HepG2 (cell line): Measurements from ENCODE around the gene RMI2. TPM values are rescaled to one million over a fixed set of nuclear protein-coding genes. Genes with fewer than 3 reads are reported as not detected.

Experiments
- AGO1 ChIP-seq: fragments of 200-400 bp; formaldehyde crosslinking; IDR thresholded peaks from 2 replicates; pipeline ENCODE4 v1.6.1; 2017; ENCODE audit warnings: mild to moderate bottlenecking, low read depth, low read length, moderate library complexity; ENCODE audit not compliant: poor library complexity, severe bottlenecking
- FOXK2 ChIP-seq: fragments of 450-650 bp; IDR thresholded peaks from 2 replicates; pipeline ENCODE4 v1.6.1; 2016
- NFYB ChIP-seq: sonication (generic); formaldehyde crosslinking; IDR thresholded peaks from 2 replicates; pipeline ENCODE4 v1.4.0; 2020; ENCODE audit warnings: missing genetic modification reagents
- PHF20 ChIP-seq: sonication (generic); formaldehyde crosslinking; IDR thresholded peaks from 2 replicates; pipeline ENCODE4 v1.5.0; 2020; ENCODE audit warnings: mild to moderate bottlenecking, missing genetic modification reagents
- RAD51 ChIP-seq: fragments of 450-650 bp; IDR thresholded peaks from 2 replicates; pipeline ENCODE4 v1.6.1; 2016; ENCODE audit warnings: borderline replicate concordance
- RFX5 ChIP-seq: IDR thresholded peaks from 2 replicates; pipeline ENCODE4 v1.6.1; 2011; ENCODE audit warnings: low read depth, low read length, improper control_type of control experiment
- SMAD3 ChIP-seq: sonication (generic); formaldehyde crosslinking; IDR thresholded peaks from 2 replicates; pipeline ENCODE4 v1.4.0; 2020; ENCODE audit warnings: missing genetic modification reagents
- SNRNP70 ChIP-seq: fragments of 200-400 bp; formaldehyde crosslinking; IDR thresholded peaks from 2 replicates; pipeline ENCODE4 v1.6.1; 2017; ENCODE audit warnings: mild to moderate bottlenecking, low read depth, low read length, moderate library complexity
- TOE1 ChIP-seq: sonication (generic); formaldehyde crosslinking; IDR thresholded peaks from 2 replicates; pipeline ENCODE4 v1.4.0; 2020; ENCODE audit warnings: mild to moderate bottlenecking, missing genetic modification reagents
- YEATS4 ChIP-seq: sonication (generic); formaldehyde crosslinking; IDR thresholded peaks from 2 replicates; pipeline ENCODE4 v1.4.0; 2020; ENCODE audit warnings: missing genetic modification reagents, borderline replicate concordance
- ZEB1 ChIP-seq: IDR thresholded peaks from 2 replicates; pipeline ENCODE4 v1.6.1; 2012; ENCODE audit warnings: mild to moderate bottlenecking, low read depth, inconsistent platforms; ENCODE audit not compliant: insufficient replicate concordance
- ZNF10 ChIP-seq: sonication (generic); formaldehyde crosslinking; IDR thresholded peaks from 2 replicates; pipeline ENCODE4 v1.4.0; 2020; ENCODE audit warnings: mild to moderate bottlenecking, low read depth, missing genetic modification reagents, borderline replicate concordance
- ZNF224 ChIP-seq: sonication (generic); formaldehyde crosslinking; IDR thresholded peaks from 2 replicates; pipeline ENCODE4 v1.5.0; 2020; ENCODE audit warnings: mild to moderate bottlenecking, missing genetic modification reagents
- ZNF670 ChIP-seq: sonication (generic); formaldehyde crosslinking; IDR thresholded peaks from 2 replicates; pipeline ENCODE4 v1.8.0; 2022; ENCODE audit warnings: mild to moderate bottlenecking, missing genetic modification reagents, borderline replicate concordance
- ZNF850 ChIP-seq: sonication (generic); formaldehyde crosslinking; conservative IDR thresholded peaks from 2 replicates; pipeline ENCODE4 v1.9.0; 2021; ENCODE audit warnings: mild to moderate bottlenecking, missing genetic modification reagents
- polyA plus RNA-seq, 8 experiments: library from polyadenylated mRNA; depleted of rRNA in 3 of 8; stranded (reverse) in 7 of 8; unstranded in 1 of 8; fragments of >200 nt; fragmentation: Illumina TruSeq in 4 of 8; extraction: Trizol in 4 of 8; gene quantifications; 2 replicates each; pipeline versions ENCODE4 v1.2.1 to v1.2.3, GENCODE V29; 2011 to 2016; ENCODE audit warnings: low read depth in 4 of 8, missing spikeins in 1 of 8, mixed read lengths in 1 of 8; ENCODE audit not compliant: insufficient read depth in 1 of 8
- total RNA-seq, 5 experiments: library from RNA; depleted of rRNA; stranded (reverse); fragments of >200 nt; fragmentation: Illumina TruSeq; extraction: Trizol; gene quantifications; 2 replicates each; pipeline ENCODE4 v1.2.3, GENCODE V29; 2016; ENCODE audit warnings: low read depth in 1 of 5
- TF ChIP-seq, protein P1 (sequence below): sonication (generic); formaldehyde crosslinking; IDR thresholded peaks from 2 replicates; pipeline ENCODE4 v1.4.0; 2020; ENCODE audit warnings: missing genetic modification reagents
- TF ChIP-seq, protein P2 (sequence below): sonication (generic); formaldehyde crosslinking; IDR thresholded peaks from 2 replicates; pipeline ENCODE4 v1.4.0; 2020; ENCODE audit warnings: missing genetic modification reagents
- TF ChIP-seq, protein P3 (sequence below): sonication (generic); formaldehyde crosslinking; IDR thresholded peaks from 2 replicates; pipeline ENCODE4 v1.4.0; 2020; ENCODE audit warnings: low read depth, mild to moderate bottlenecking, missing genetic modification reagents
- TF ChIP-seq, protein P4 (sequence below): sonication (generic); formaldehyde crosslinking; IDR thresholded peaks from 2 replicates; pipeline ENCODE4 v1.5.1; 2020; ENCODE audit warnings: missing genetic modification reagents, mild to moderate bottlenecking, borderline replicate concordance
- TF ChIP-seq, protein P5 (sequence below): sonication (generic); formaldehyde crosslinking; IDR thresholded peaks from 2 replicates; pipeline ENCODE4 v1.5.1; 2020; ENCODE audit warnings: missing genetic modification reagents, mild to moderate bottlenecking, borderline replicate concordance

RMI2 gene
- total and polyA plus RNA-seq, 2 of the 13 experiments (the other 11 are each of a cell fraction or from before 2014, with no cell fraction given) = 24.5 to 55.7 TPM

DNA sequence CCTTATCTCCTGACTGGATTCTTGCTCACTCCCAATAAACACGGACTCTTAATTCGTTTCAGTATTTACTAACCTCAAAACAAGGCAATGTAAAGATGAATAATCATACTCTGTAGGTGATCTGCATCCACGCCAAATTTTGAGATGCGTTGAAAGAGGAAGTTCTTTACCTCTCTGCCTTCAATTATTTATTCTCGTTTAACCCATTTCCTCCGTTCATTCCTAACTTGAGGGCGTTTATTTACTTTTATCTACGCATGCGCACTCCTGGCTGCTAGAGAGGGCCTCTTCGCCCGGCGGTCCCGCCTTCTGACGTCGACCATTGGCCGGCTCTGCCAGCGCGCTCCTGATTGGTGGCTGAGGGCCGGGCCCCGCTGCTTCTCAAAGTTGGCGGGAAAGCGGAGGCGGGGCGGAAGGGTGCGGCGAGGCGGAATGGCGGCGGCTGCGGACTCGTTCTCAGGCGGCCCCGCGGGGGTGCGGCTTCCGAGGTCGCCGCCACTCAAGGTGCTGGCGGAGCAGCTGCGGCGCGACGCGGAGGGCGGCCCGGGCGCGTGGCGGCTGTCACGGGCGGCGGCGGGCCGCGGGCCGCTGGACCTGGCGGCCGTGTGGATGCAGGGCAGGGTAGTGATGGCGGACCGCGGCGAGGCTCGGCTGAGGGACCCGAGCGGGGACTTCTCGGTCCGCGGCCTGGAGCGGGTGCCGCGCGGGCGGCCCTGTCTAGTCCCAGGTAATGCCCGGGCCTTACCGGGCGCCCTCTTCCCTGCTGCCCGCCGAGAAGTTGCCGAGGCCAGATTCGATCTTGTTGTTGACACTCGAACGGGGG, at the start of gene RMI2 (continued):
- TF ChIP-seq, protein P1, sequence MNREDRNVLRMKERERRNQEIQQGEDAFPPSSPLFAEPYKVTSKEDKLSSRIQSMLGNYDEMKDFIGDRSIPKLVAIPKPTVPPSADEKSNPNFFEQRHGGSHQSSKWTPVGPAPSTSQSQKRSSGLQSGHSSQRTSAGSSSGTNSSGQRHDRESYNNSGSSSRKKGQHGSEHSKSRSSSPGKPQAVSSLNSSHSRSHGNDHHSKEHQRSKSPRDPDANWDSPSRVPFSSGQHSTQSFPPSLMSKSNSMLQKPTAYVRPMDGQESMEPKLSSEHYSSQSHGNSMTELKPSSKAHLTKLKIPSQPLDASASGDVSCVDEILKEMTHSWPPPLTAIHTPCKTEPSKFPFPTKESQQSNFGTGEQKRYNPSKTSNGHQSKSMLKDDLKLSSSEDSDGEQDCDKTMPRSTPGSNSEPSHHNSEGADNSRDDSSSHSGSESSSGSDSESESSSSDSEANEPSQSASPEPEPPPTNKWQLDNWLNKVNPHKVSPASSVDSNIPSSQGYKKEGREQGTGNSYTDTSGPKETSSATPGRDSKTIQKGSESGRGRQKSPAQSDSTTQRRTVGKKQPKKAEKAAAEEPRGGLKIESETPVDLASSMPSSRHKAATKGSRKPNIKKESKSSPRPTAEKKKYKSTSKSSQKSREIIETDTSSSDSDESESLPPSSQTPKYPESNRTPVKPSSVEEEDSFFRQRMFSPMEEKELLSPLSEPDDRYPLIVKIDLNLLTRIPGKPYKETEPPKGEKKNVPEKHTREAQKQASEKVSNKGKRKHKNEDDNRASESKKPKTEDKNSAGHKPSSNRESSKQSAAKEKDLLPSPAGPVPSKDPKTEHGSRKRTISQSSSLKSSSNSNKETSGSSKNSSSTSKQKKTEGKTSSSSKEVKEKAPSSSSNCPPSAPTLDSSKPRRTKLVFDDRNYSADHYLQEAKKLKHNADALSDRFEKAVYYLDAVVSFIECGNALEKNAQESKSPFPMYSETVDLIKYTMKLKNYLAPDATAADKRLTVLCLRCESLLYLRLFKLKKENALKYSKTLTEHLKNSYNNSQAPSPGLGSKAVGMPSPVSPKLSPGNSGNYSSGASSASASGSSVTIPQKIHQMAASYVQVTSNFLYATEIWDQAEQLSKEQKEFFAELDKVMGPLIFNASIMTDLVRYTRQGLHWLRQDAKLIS (CRISPR knock-in tag) = no peak
- TF ChIP-seq AGO1 (peak; percentile 53), TOE1 (CRISPR knock-in tag) (0 out of 2 replicates have a peak, but pooled peaks have one; percentile 9), SNRNP70 (no peak), RAD51 (no peak), PHF20 (CRISPR knock-in tag) (peak; percentile 79), ZNF224 (CRISPR knock-in tag) (no peak), FOXK2 (peak; percentile 49; the same call in 1 of the 2 replicates), ZNF670 (no peak), YEATS4 (CRISPR knock-in tag) (peak; percentile 83; the same call in 1 of the 2 replicates), ZNF10 (no peak), SMAD3 (CRISPR knock-in tag) (no peak), ZNF850 (CRISPR knock-in tag) (no peak), NFYB (CRISPR knock-in tag) (peak; percentile 99), RFX5 (no peak), ZEB1 (no peak)
- TF ChIP-seq, protein P2, sequence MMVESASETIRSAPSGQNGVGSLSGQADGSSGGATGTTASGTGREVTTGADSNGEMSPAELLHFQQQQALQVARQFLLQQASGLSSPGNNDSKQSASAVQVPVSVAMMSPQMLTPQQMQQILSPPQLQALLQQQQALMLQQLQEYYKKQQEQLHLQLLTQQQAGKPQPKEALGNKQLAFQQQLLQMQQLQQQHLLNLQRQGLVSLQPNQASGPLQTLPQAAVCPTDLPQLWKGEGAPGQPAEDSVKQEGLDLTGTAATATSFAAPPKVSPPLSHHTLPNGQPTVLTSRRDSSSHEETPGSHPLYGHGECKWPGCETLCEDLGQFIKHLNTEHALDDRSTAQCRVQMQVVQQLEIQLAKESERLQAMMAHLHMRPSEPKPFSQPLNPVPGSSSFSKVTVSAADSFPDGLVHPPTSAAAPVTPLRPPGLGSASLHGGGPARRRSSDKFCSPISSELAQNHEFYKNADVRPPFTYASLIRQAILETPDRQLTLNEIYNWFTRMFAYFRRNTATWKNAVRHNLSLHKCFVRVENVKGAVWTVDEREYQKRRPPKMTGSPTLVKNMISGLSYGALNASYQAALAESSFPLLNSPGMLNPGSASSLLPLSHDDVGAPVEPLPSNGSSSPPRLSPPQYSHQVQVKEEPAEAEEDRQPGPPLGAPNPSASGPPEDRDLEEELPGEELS (CRISPR knock-in tag) = peak; percentile 66
- TF ChIP-seq, protein P3, sequence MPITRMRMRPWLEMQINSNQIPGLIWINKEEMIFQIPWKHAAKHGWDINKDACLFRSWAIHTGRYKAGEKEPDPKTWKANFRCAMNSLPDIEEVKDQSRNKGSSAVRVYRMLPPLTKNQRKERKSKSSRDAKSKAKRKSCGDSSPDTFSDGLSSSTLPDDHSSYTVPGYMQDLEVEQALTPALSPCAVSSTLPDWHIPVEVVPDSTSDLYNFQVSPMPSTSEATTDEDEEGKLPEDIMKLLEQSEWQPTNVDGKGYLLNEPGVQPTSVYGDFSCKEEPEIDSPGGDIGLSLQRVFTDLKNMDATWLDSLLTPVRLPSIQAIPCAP (CRISPR knock-in tag) = no peak
- TF ChIP-seq, protein P4, sequence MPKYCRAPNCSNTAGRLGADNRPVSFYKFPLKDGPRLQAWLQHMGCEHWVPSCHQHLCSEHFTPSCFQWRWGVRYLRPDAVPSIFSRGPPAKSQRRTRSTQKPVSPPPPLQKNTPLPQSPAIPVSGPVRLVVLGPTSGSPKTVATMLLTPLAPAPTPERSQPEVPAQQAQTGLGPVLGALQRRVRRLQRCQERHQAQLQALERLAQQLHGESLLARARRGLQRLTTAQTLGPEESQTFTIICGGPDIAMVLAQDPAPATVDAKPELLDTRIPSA = no peak
- TF ChIP-seq, protein P5, sequence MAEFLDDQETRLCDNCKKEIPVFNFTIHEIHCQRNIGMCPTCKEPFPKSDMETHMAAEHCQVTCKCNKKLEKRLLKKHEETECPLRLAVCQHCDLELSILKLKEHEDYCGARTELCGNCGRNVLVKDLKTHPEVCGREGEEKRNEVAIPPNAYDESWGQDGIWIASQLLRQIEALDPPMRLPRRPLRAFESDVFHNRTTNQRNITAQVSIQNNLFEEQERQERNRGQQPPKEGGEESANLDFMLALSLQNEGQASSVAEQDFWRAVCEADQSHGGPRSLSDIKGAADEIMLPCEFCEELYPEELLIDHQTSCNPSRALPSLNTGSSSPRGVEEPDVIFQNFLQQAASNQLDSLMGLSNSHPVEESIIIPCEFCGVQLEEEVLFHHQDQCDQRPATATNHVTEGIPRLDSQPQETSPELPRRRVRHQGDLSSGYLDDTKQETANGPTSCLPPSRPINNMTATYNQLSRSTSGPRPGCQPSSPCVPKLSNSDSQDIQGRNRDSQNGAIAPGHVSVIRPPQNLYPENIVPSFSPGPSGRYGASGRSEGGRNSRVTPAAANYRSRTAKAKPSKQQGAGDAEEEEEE (CRISPR knock-in tag) = no peak
